ENCODE measurements around the gene M6PR. TPM values are rescaled to one million over a fixed set of nuclear protein-coding genes. Genes with fewer than 3 reads are reported as not detected.

Gene M6PR
- total RNA-seq, 2 experiments from 2014 or later = 150 to 164 TPM

DNA sequence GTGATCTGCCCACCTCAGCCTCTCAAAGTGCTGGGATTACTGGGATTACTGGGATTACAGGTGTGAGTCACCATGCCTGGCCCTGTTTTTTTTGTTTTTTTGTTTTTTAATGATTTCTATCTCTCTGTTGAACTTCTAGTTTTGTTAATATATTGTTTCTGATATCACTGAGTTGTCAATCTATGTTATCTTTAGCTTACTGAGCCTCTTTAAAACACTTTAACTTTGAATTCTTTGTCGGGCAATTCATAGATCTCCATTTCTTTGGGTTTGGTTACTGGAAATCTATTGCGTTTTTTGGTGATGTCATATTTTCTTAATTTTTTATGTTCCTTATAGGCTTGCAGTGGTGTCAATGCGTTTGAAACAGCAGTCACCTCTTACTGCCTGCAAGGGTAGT is 30.7 kb upstream of the M6PR start:
- DNase-seq = no peak
- no peak overlapping the region for H3K27ac Mint-ChIP-seq
- H3K9me3 Mint-ChIP-seq = peaks cover 24% of the 10 kb centered on the region
- ChIA-PET CTCF (interaction anchor here (1.2 kb wide), 1 partner anchor 13 kb away, joined by 3 read pairs; no protein-coding TSS in a partner anchor), POLR2A (no interaction called here)
- no peaks in the 10 kb centered on the region for H3K4me1 Mint-ChIP-seq (ENCODE audit: low read depth)
- intact Hi-C loops (cut with micrococcal nuclease) = no loop called here
- no peak overlapping the region for H3K4me3 Mint-ChIP-seq
- no peaks in the 10 kb centered on the region for H3K27me3 Mint-ChIP-seq
- H3K36me3 Mint-ChIP-seq = peaks cover 16% of the 10 kb centered on the region

GRCh38 chr12:8970432-8970831 is 21.0 kb upstream of the M6PR start:
- peaks cover 36% of the 10 kb centered on the region for H3K9me3 Mint-ChIP-seq
- H3K27ac Mint-ChIP-seq = no peak overlapping the region
- DNase-seq = no peak
- ChIA-PET CTCF (interaction anchor here (0.8 kb wide), 1 partner anchor 79 kb away, joined by 3 read pairs; no protein-coding TSS in a partner anchor), POLR2A (no interaction called here)
- no peaks in the 10 kb centered on the region for H3K27me3 Mint-ChIP-seq
- H3K4me3 Mint-ChIP-seq = no peak overlapping the region
- intact Hi-C loops (cut with micrococcal nuclease) = no loop called here
- H3K36me3 Mint-ChIP-seq = peaks cover 19% of the 10 kb centered on the region
- H3K4me1 Mint-ChIP-seq (ENCODE audit: low read depth) = peaks cover 11% of the 10 kb centered on the region

- peaks cover 11% of the 10 kb centered on the region for H3K4me1 Mint-ChIP-seq (ENCODE audit: low read depth)
- no peak overlapping the region for H3K4me3 Mint-ChIP-seq
- ChIA-PET CTCF (interaction anchor here (1.6 kb wide), 1 partner anchor 9 kb away, joined by 4 read pairs; no protein-coding TSS in a partner anchor), POLR2A (no interaction called here)
- no peak for DNase-seq
- no peaks in the 10 kb centered on the region for H3K27me3 Mint-ChIP-seq
- H3K27ac Mint-ChIP-seq = no peak overlapping the region
- peaks cover 38% of the 10 kb centered on the region for H3K9me3 Mint-ChIP-seq
- intact Hi-C loops (cut with micrococcal nuclease) = no loop called here
- H3K36me3 Mint-ChIP-seq = peaks cover 19% of the 10 kb centered on the region
These were observed 20.5 kb upstream of the M6PR start for GRCh38 chr12:8969861-8970411.

- Mint-ChIP-seq H3K9me3 (peaks cover 36% of the 10 kb centered on the region), H3K27ac (no peak overlapping the region), H3K27me3 (no peaks in the 10 kb centered on the region), H3K4me3 (no peak overlapping the region), H3K36me3 (peaks cover 12% of the 10 kb centered on the region), H3K4me1 (ENCODE audit: low read depth) (peaks cover 17% of the 10 kb centered on the region)
- ChIA-PET POLR2A (no interaction called here), CTCF (interaction anchor here (1.6 kb wide), 1 partner anchor 8 kb away, joined by 4 read pairs; no protein-coding TSS in a partner anchor)
- no peak for DNase-seq
- intact Hi-C loops (cut with micrococcal nuclease) = no loop called here
These were observed 19.3 kb upstream of the M6PR start for GRCh38 chr12:8968761-8969160.

DNA sequence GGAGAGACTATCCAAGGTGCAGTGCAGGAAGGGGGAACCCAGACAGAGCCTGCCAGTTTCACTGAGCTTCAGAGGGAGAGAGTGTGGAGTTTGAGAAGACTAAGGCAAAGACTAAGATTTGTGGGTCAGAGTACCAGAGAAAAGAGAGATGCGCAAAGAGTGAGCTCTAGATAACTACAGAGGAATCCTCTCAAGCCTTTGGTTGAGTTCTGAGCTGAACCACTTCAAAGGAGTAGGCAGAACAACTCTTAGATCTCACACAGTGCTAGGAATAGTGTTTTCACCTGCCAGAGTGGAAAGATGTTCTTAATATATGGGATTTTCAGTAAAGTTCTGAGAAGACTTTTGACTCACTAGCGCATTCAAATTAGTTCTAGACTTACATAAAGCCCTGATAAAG is 10.7 kb upstream of the M6PR start:
- CTCF ChIA-PET = interaction anchor here (1.1 to 1.5 kb wide), 3 partner anchors 9 to 11 kb away, joined by 4 to 7 read pairs (median 6); partner anchors contain the start of gene M6PR
- no peak overlapping the region for H3K4me3 Mint-ChIP-seq
- peaks cover 64% of the 10 kb centered on the region for H3K4me1 Mint-ChIP-seq (ENCODE audit: low read depth)
- no peak overlapping the region for H3K27ac Mint-ChIP-seq
- DNase-seq = no peak
- H3K36me3 Mint-ChIP-seq = no peaks in the 10 kb centered on the region
- no peaks in the 10 kb centered on the region for H3K27me3 Mint-ChIP-seq
- peaks cover 10% of the 10 kb centered on the region for H3K9me3 Mint-ChIP-seq
- intact Hi-C loops (cut with micrococcal nuclease) = no loop called here
- POLR2A ChIA-PET = no interaction called here

DNA sequence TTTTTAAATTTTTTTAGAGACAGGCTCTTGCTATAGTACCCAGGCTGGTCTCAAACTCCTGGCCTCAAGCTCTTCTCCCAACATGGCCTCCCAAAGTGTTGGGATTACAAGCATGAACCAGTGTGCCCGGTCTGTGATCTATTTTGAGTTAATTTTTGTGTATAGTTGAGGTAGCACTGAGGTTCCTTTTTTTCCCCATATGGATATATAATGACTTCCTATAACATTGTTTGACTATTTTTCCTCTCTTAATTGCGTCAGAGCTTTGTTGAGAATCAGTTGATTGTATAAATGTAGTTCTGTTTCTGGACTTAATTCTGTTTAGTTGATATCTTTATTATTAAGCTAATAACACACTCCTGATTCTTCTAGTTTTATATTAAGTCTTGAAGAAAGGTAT is 8.6 kb upstream of the M6PR start:
- Mint-ChIP-seq H3K27me3 (no peaks in the 10 kb centered on the region), H3K4me1 (ENCODE audit: low read depth) (peaks cover 71% of the 10 kb centered on the region), H3K4me3 (no peak overlapping the region), H3K9me3 (peaks cover 5% of the 10 kb centered on the region), H3K36me3 (peaks cover 2% of the 10 kb centered on the region), H3K27ac (peak overlapping the region; percentile 49)
- CTCF ChIA-PET = interaction anchor here (1.0 kb wide), 2 partner anchors 69 to 92 kb away, joined by 3 read pairs; no protein-coding TSS in a partner anchor
- POLR2A ChIA-PET = interaction anchor here (1.3 kb wide), 1 partner anchor 9 kb away, joined by 3 read pairs; the partner anchor contains the start of gene M6PR
- DNase-seq = no peak
- intact Hi-C loops (cut with micrococcal nuclease) = no loop called here

- ChIA-PET CTCF (no interaction called here), POLR2A (no interaction called here)
- peaks cover 5% of the 10 kb centered on the region for H3K36me3 Mint-ChIP-seq
- H3K4me3 Mint-ChIP-seq = no peak overlapping the region
- peaks cover 76% of the 10 kb centered on the region for H3K4me1 Mint-ChIP-seq (ENCODE audit: low read depth)
- H3K27me3 Mint-ChIP-seq = no peaks in the 10 kb centered on the region
- H3K27ac Mint-ChIP-seq = no peak overlapping the region
- intact Hi-C loops (cut with micrococcal nuclease) = no loop called here
- peaks cover 10% of the 10 kb centered on the region for H3K9me3 Mint-ChIP-seq
- no peak for DNase-seq
These were observed 8.1 kb upstream of the M6PR start for GRCh38 chr12:8957561-8957960.

DNA sequence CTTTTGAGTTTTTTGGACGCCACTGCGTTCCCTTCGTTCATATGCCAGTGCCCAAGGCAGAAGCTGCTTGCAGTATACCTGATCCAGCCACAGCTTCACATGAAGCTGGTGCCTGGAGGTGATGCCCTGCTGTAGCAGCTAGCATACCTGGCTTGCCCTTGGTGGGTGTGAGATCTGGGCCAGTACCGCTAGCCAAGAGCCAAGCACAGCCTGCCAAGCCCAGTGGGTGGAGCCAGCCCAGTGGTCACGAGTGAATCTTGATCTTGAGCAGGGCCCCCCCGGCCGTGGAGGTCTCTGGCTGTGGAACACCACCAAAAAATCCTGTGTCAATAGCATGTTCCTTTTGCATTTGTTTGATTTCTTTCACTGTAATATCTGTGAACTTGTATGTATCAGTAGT is 7.3 kb upstream of the M6PR start:
- DNase-seq = no peak
- Mint-ChIP-seq H3K4me3 (no peak overlapping the region), H3K27me3 (no peaks in the 10 kb centered on the region), H3K9me3 (peaks cover 11% of the 10 kb centered on the region), H3K27ac (no peak overlapping the region), H3K36me3 (peaks cover 5% of the 10 kb centered on the region), H3K4me1 (ENCODE audit: low read depth) (peaks cover 80% of the 10 kb centered on the region)
- ChIA-PET CTCF (interaction anchor here (0.7 to 1.2 kb wide), 3 partner anchors 67 to 879 kb away, joined by 3 read pairs; no protein-coding TSS in a partner anchor), POLR2A (no interaction called here)
- intact Hi-C loops (cut with micrococcal nuclease) = no loop called here

GRCh38 chr12:8956073-8956472 is 6.6 kb upstream of the M6PR start:
- Mint-ChIP-seq H3K4me1 (ENCODE audit: low read depth) (peaks cover 80% of the 10 kb centered on the region), H3K9me3 (peaks cover 11% of the 10 kb centered on the region), H3K27ac (no peak overlapping the region), H3K36me3 (peaks cover 5% of the 10 kb centered on the region), H3K4me3 (no peak overlapping the region), H3K27me3 (no peaks in the 10 kb centered on the region)
- intact Hi-C loops (cut with micrococcal nuclease) = no loop called here
- CTCF ChIA-PET = interaction anchor here (0.7 to 1.2 kb wide), 3 partner anchors 66 to 878 kb away, joined by 3 read pairs; no protein-coding TSS in a partner anchor
- no peak for DNase-seq
- POLR2A ChIA-PET = no interaction called here

DNA sequence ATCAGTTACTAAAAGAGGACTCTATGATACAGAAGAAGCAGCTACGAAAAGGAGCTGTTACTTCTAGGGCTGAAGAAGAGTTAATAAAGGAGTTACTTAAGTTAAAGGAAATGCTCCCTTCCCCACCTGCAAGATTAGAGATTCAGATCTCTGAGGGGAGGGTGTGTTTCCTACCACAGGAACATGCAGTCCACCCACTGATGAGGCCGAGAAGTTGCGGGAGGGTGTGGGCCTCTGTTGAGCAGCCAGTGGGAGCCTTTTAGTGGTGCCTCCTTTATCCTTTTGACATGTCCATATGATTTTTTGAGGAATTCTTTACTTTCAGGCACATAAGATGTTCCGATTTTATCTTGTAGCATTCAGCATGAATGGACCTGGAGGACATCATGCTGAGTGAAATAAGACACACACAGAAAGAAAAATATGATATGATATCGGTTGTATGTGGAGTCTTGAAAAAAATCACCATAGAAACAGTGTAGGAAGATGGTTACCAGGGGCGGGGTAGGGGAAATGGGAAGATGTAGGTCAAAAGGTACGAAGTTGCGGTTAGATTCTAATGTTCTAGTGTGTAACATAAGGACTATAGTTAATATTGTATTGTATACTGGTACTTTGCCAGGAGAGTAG is 4.4 kb upstream of the M6PR start:
- Mint-ChIP-seq H3K4me1 (ENCODE audit: low read depth) (peaks cover 60% of the 10 kb centered on the region), H3K4me3 (peak overlapping the region; percentile 58), H3K27me3 (no peaks in the 10 kb centered on the region), H3K27ac (peak overlapping the region; percentile 79), H3K9me3 (peaks cover 11% of the 10 kb centered on the region), H3K36me3 (peaks cover 6% of the 10 kb centered on the region)
- CTCF ChIA-PET = interaction anchor here (0.6 to 5.3 kb wide), 6 partner anchors 32 to 399 kb away, joined by 3 to 135 read pairs (median 4); no protein-coding TSS in a partner anchor
- DNase-seq = peak; percentile 62
- intact Hi-C loops (cut with micrococcal nuclease) = loop anchor here (1.0 to 5.0 kb wide), 4 partner anchors 33 to 462 kb away; no protein-coding TSS in a partner anchor
- POLR2A ChIA-PET = interaction anchor here (1.0 kb wide), 1 partner anchor 82 kb away, joined by 3 read pairs; no protein-coding TSS in a partner anchor

DNA sequence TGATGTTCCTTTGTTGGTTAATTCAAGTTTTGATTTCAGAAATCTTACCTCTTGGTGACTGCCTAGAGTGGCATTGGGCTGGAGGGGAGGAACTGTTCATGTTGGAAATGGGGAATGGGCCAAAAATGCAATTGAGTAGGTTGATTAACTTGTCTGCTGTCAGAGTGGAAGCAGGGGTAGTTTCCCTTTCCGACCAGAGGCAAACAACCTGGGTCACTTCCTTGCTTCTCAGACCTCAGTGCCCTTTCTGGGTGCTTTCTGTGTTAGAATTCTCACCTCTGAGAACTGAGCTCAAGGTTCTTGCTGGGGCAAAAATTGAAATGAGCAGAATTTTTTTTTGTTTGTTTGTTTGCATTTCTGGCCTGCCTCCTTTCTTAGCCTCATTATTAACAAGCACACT is 2.3 kb upstream of the M6PR start:
- Mint-ChIP-seq H3K4me1 (ENCODE audit: low read depth) (peaks cover 55% of the 10 kb centered on the region), H3K27me3 (no peaks in the 10 kb centered on the region), H3K36me3 (peaks cover 14% of the 10 kb centered on the region), H3K9me3 (peaks cover 11% of the 10 kb centered on the region), H3K4me3 (peak overlapping the region; percentile 99), H3K27ac (peak overlapping the region; percentile 79)
- DNase-seq = peak; percentile 52
- ChIA-PET POLR2A (interaction anchor here (0.9 to 1.3 kb wide), 3 partner anchors 48 to 91 kb away, joined by 3 to 5 read pairs (median 4); no protein-coding TSS in a partner anchor), CTCF (interaction anchor here (0.6 to 9.1 kb wide), 12 partner anchors 9 to 1047 kb away, joined by 3 to 135 read pairs (median 20); partner anchors contain the start of gene KLRG1)
- intact Hi-C loops (cut with micrococcal nuclease) = loop anchor here (1.0 to 5.0 kb wide), 4 partner anchors 37 to 459 kb away; partner anchors contain the start of gene KLRG1
